Mesenchymal stem cell (in vitro differentiated cells and primary cell): Measurements from ENCODE around the gene PGLYRP2.

Experiments
- DNase-seq: peaks from one replicate; pipeline ENCODE4 v3.0.0-alpha.2; 2013
- H2AFZ ChIP-seq: one replicate; pipeline ENCODE4 v1.6.1; 2013; ENCODE audit warnings: low read depth, mild to moderate bottlenecking, control low read depth, inconsistent platforms, low read length, moderate library complexity
- H2AK5ac ChIP-seq: 2 replicates; pipeline ENCODE4 v1.6.1; 2013; ENCODE audit warnings: low read length, moderate library complexity, mild to moderate bottlenecking, inconsistent platforms; ENCODE audit not compliant: severe bottlenecking
- H2BK120ac ChIP-seq: one replicate; pipeline ENCODE4 v1.6.1; 2013; ENCODE audit warnings: low read depth, mild to moderate bottlenecking, inconsistent platforms, low read length, moderate library complexity
- H2BK12ac ChIP-seq, 2 experiments: one replicate each; pipeline ENCODE4 v1.6.1; 2013; ENCODE audit warnings: inconsistent platforms in 2 of 2, low read length in 2 of 2, mild to moderate bottlenecking in 2 of 2, moderate library complexity in 2 of 2, control low read depth in 1 of 2
- H2BK15ac ChIP-seq: one replicate; pipeline ENCODE4 v1.6.1; 2013; ENCODE audit warnings: mild to moderate bottlenecking, low read depth, inconsistent platforms; ENCODE audit not compliant: poor library complexity, severe bottlenecking
- H2BK5ac ChIP-seq: 2 replicates; pipeline ENCODE4 v1.6.1; 2013; ENCODE audit warnings: low read depth, mild to moderate bottlenecking, low read length, control low read depth, inconsistent platforms; ENCODE audit not compliant: poor library complexity, severe bottlenecking
- H3K14ac ChIP-seq, 2 experiments: one replicate each; pipeline ENCODE4 v1.6.1; 2013; ENCODE audit warnings: inconsistent platforms in 2 of 2, low read length in 2 of 2, control low read depth in 1 of 2, mild to moderate bottlenecking in 1 of 2, moderate library complexity in 1 of 2
- H3K18ac ChIP-seq, 2 experiments: one replicate each; pipeline ENCODE4 v1.6.1; 2013; ENCODE audit warnings: inconsistent platforms in 2 of 2, low read length in 2 of 2, control low read depth in 1 of 2, low read depth in 1 of 2, mild to moderate bottlenecking in 1 of 2
- H3K23ac ChIP-seq, 2 experiments: one replicate each; pipeline ENCODE4 v1.6.1; 2013; ENCODE audit warnings: inconsistent platforms in 2 of 2, low read length in 2 of 2, mild to moderate bottlenecking in 2 of 2, moderate library complexity in 2 of 2, control low read depth in 1 of 2
- H3K27ac ChIP-seq: 2 replicates; pipeline ENCODE4 v1.5.1; 2013; ENCODE audit warnings: mild to moderate bottlenecking, moderate library complexity, low read length, control low read depth, inconsistent platforms; ENCODE audit not compliant: poor library complexity, severe bottlenecking
- H3K27me3 ChIP-seq, 2 experiments: 2 replicates each; pipeline versions ENCODE4 v1.6.1 to v1.7.0; 2013; ENCODE audit warnings: low read length in 2 of 2, mild to moderate bottlenecking in 2 of 2, moderate library complexity in 2 of 2, control low read depth in 1 of 2, inconsistent platforms in 1 of 2; ENCODE audit not compliant: control insufficient read depth in 1 of 2, insufficient read depth in 1 of 2
- H3K36me3 ChIP-seq, 2 experiments: 2 replicates each; pipeline versions ENCODE4 v1.6.1 to v1.7.0; 2013; ENCODE audit warnings: low read length in 2 of 2, control low read depth in 1 of 2, inconsistent platforms in 1 of 2, low read depth in 1 of 2, mild to moderate bottlenecking in 1 of 2; ENCODE audit not compliant: insufficient read depth in 2 of 2, control insufficient read depth in 1 of 2
- H3K4ac ChIP-seq, 2 experiments: one replicate each; pipeline ENCODE4 v1.6.1; 2013; ENCODE audit warnings: inconsistent platforms in 2 of 2, low read length in 2 of 2, mild to moderate bottlenecking in 2 of 2, moderate library complexity in 2 of 2, control low read depth in 1 of 2, low read depth in 1 of 2
- H3K4me1 ChIP-seq: 2 replicates; pipeline ENCODE4 v1.6.1; 2013; ENCODE audit warnings: low read depth, low read length, control low read depth; ENCODE audit not compliant: control insufficient read depth, insufficient read depth
- H3K4me2 ChIP-seq: 2 replicates; pipeline ENCODE4 v1.6.1; 2013; ENCODE audit warnings: low read length, mild to moderate bottlenecking, inconsistent platforms; ENCODE audit not compliant: poor library complexity, severe bottlenecking
- H3K4me3 ChIP-seq, 2 experiments: 2 replicates each; pipeline versions ENCODE4 v1.5.1 to v1.7.0; 2013; ENCODE audit warnings: low read length in 2 of 2, mild to moderate bottlenecking in 2 of 2, control low read depth in 1 of 2, low read depth in 1 of 2; ENCODE audit not compliant: insufficient read depth in 1 of 2
- H3K79me1 ChIP-seq: replicated peaks from 2 replicates; pipeline ENCODE4 v1.6.1; 2013; ENCODE audit warnings: mild to moderate bottlenecking, control low read depth, low read length, inconsistent platforms; ENCODE audit not compliant: poor library complexity, severe bottlenecking
- H3K9ac ChIP-seq: 2 replicates; pipeline ENCODE4 v1.7.0; 2013; ENCODE audit warnings: mild to moderate bottlenecking, low read length, moderate library complexity
- H3K9me3 ChIP-seq: 2 replicates; pipeline ENCODE4 v1.7.0; 2013; ENCODE audit warnings: mild to moderate bottlenecking, low read length; ENCODE audit not compliant: control insufficient read depth
- H4K8ac ChIP-seq: one replicate; pipeline ENCODE4 v1.6.1; 2013; ENCODE audit warnings: inconsistent platforms, mild to moderate bottlenecking, low read length, moderate library complexity
- H4K91ac ChIP-seq: one replicate; pipeline ENCODE4 v1.6.1; 2013; ENCODE audit warnings: mild to moderate bottlenecking, low read length, inconsistent platforms
- WGBS: methylation state at CpG from one replicate; pipeline ENCODE4 v1.1.7; 2013; ENCODE audit warnings: mixed read lengths; 5-methylcytosine and 5-hydroxymethylcytosine counted together

The PGLYRP2 gene

GRCh38 chr19:15498910-15499309, 19.6 kb upstream of the PGLYRP2 start:
- no peaks in the 10 kb centered on the region for H3K36me3 ChIP-seq
- no peak overlapping the region for H3K27ac ChIP-seq
- no peaks in the 10 kb centered on the region for H3K79me1 ChIP-seq
- no peak overlapping the region for H2AK5ac ChIP-seq
- H3K18ac ChIP-seq, result no peak overlapping the region
- no peak overlapping the region for H2AFZ ChIP-seq
- H3K4me1 ChIP-seq, result no peaks in the 10 kb centered on the region
- H3K23ac ChIP-seq, result no peak overlapping the region
- H3K9ac ChIP-seq, result no peak overlapping the region
- H3K14ac ChIP-seq, result no peak overlapping the region
- peaks cover 0 to 27% of the 10 kb centered on the region in 2 experiments for H3K27me3 ChIP-seq
- no peaks in the 10 kb centered on the region for H3K9me3 ChIP-seq
- H3K4ac ChIP-seq, result no peak overlapping the region
- no peak overlapping the region for H2BK15ac ChIP-seq
- no peak overlapping the region for H3K4me2 ChIP-seq
- 83% methylated on average over 6 of the region's 6 CpGs for WGBS
- H4K8ac ChIP-seq, result no peak overlapping the region
- DNase-seq, result no peak
- no peak overlapping the region for H3K4me3 ChIP-seq
- no peak overlapping the region for H4K91ac ChIP-seq
- H2BK5ac ChIP-seq, result no peak overlapping the region
- no peak overlapping the region for H2BK120ac ChIP-seq
- H2BK12ac ChIP-seq, result no peak overlapping the region

DNA sequence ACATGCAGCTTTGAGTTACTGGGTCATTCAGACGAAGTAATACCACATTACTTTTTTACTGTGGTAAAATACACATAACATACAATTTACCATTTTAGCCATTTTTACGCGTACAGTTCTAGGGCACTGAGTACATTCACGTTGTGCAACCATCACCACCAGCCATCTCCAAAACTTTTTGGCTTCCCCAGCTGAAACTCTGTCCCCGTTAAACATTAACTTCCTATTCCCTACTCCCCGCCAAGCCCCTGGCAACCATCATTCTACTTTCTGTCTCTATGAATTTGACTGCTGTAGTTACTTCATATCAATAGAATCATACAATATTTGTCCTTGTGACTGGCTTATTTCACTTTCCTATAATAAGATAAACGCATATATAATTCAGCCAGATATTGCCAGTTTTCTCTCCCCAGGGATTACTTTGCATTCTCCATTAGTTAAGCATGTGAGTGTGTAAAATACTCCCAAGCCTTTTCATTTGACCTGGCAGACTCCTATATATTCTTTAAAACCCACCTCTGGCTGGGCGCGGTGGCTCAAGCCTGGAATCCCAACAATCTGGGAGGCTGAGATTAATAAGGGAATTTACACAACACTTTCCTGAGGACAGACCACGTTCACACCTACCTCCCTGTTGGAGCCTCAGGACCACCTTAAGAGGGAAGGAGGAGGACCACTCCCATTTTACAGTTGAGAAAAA, 19.0 kb upstream of the PGLYRP2 start:
- Histone ChIP-seq H3K79me1 (no peaks in the 10 kb centered on the region), H3K36me3 (no peaks in the 10 kb centered on the region), H4K91ac (no peak overlapping the region), H3K23ac (no peak overlapping the region), H2BK120ac (no peak overlapping the region), H3K9ac (no peak overlapping the region), H4K8ac (no peak overlapping the region), H3K9me3 (no peaks in the 10 kb centered on the region), H3K18ac (no peak overlapping the region), H2AFZ (no peak overlapping the region), H3K4ac (no peak overlapping the region), H3K27me3 (peaks cover 0 to 27% of the 10 kb centered on the region in 2 experiments), H3K4me3 (no peak overlapping the region), H3K4me1 (no peaks in the 10 kb centered on the region), H3K27ac (no peak overlapping the region), H2AK5ac (no peak overlapping the region), H2BK5ac (no peak overlapping the region), H3K14ac (no peak overlapping the region), H3K4me2 (no peak overlapping the region), H2BK15ac (no peak overlapping the region), H2BK12ac (no peak overlapping the region)
- no peak for DNase-seq
- WGBS, result 83% methylated on average over 6 of the region's 10 CpGs

- Histone ChIP-seq H3K4me2 (no peak overlapping the region), H3K18ac (no peak overlapping the region), H3K9ac (no peak overlapping the region), H3K36me3 (no peaks in the 10 kb centered on the region), H2BK120ac (no peak overlapping the region), H4K91ac (no peak overlapping the region), H2AFZ (no peak overlapping the region), H2BK12ac (no peak overlapping the region), H3K27ac (no peak overlapping the region), H3K79me1 (no peaks in the 10 kb centered on the region), H2AK5ac (no peak overlapping the region), H4K8ac (no peak overlapping the region), H2BK15ac (no peak overlapping the region), H3K9me3 (no peaks in the 10 kb centered on the region), H3K23ac (no peak overlapping the region), H3K4me3 (no peak overlapping the region), H2BK5ac (no peak overlapping the region), H3K4ac (no peak overlapping the region), H3K27me3 (peaks cover 0 to 7% of the 10 kb centered on the region in 2 experiments), H3K14ac (no peak overlapping the region), H3K4me1 (no peaks in the 10 kb centered on the region)
- no CpG with 5 or more reads among the region's 1 CpG for WGBS
- no peak for DNase-seq
These were observed 15.8 kb upstream of the PGLYRP2 start for GRCh38 chr19:15495151-15495550.

DNA sequence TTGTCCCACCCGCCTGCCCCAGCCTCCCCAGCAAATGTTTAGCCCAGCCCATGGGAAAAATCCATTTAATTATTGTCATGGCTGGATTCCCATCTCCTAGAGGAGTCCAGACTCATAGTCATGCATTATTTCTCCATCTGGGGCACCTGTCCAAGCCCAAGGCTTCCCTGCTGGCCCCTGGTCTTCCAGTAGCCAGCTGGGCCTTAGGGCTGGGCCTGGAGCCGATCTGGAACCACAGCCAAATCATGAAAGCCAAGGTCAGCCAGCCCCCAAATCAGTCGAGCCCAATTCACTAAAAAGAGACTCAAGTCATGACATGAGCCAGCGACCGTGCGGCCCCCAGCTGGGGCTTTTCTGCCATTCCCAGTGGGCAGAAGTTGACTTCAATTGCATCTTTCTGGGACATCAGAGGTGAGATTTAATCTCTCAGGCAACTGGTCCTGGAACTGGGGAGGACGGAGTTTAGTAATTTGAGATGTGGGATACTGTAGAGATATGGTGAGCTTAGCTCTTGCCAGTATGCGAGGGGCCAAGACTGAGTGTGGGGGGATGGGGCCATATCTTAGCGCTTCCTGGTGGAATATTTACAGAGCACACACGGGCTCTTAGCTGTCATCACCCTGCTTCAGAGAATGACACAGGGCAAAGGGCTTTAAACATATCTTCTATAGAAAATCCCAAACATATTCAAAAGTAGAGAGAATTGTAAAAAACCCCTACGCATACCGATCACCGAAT, 9.4 kb upstream of the PGLYRP2 start:
- no peak for DNase-seq
- Histone ChIP-seq H3K9ac (no peak overlapping the region), H3K4ac (no peak overlapping the region), H3K4me1 (no peaks in the 10 kb centered on the region), H4K8ac (no peak overlapping the region), H2BK12ac (no peak overlapping the region), H3K4me3 (no peak overlapping the region), H3K14ac (no peak overlapping the region), H3K27ac (no peak overlapping the region), H3K23ac (no peak overlapping the region), H3K9me3 (no peaks in the 10 kb centered on the region), H3K4me2 (no peak overlapping the region), H2AK5ac (no peak overlapping the region), H2AFZ (no peak overlapping the region), H2BK120ac (no peak overlapping the region), H3K18ac (no peak overlapping the region), H2BK5ac (no peak overlapping the region), H3K27me3 (no peaks in the 10 kb centered on the region), H3K36me3 (no peaks in the 10 kb centered on the region), H3K79me1 (no peaks in the 10 kb centered on the region), H4K91ac (no peak overlapping the region), H2BK15ac (no peak overlapping the region)
- 75% methylated on average over 13 of the region's 13 CpGs for WGBS
